Tibial nerve (tissue), 4 donors: ENCODE results near the gene PDE3B. TPM values are rescaled to one million over a fixed set of nuclear protein-coding genes. Genes with fewer than 3 reads are reported as not detected.
"Not testable (repeated sequence)": the region's sequence is repeated elsewhere in the genome, so short reads cannot be mapped to it uniquely, and the experiment has no call there.

Experiments used
- DNase-seq, 2 donors: peaks; one replicate each; pipeline ENCODE4 v3.0.0-alpha.2; 2019; ENCODE audit warnings: low spot score in 2 of 2
- H3K27ac ChIP-seq, 4 donors: fragments of 200-600 bp; sonication (generic) in 3 of 4; one replicate each; pipeline ENCODE4 v1.5.1; 2017 to 2019; ENCODE audit warnings: mild to moderate bottlenecking in 1 of 4
- H3K27me3 ChIP-seq, 2 donors: fragments of 200-600 bp; sonication (generic) in 1 of 2; one replicate each; pipeline versions ENCODE4 v1.5.1 to v1.6.0; 2017 to 2019
- H3K36me3 ChIP-seq, 3 donors: fragments of 200-600 bp; sonication (generic); one replicate each; pipeline ENCODE4 v1.5.1; 2018 to 2019
- H3K4me1 ChIP-seq, 4 donors: fragments of 200-600 bp; sonication (generic) in 3 of 4; one replicate each; pipeline ENCODE4 v1.5.1; 2017 to 2019
- H3K4me3 ChIP-seq, 4 donors: fragments of 200-600 bp; sonication (generic) in 3 of 4; one replicate each; pipeline ENCODE4 v1.5.1; 2017 to 2019; ENCODE audit warnings: mild to moderate bottlenecking in 1 of 4, moderate library complexity in 1 of 4
- H3K9me3 ChIP-seq, 4 donors: fragments of 200-600 bp; sonication (generic) in 3 of 4; one replicate each; pipeline ENCODE4 v1.5.1; 2017 to 2019
- EP300 ChIP-seq, 2 donors: sonication (generic); formaldehyde crosslinking; IDR thresholded peaks; one replicate each; pipeline ENCODE4 v1.6.1; 2017; ENCODE audit warnings: antibody characterized with exemption in 2 of 2, mild to moderate bottlenecking in 1 of 2
- POLR2A ChIP-seq, 2 donors: fragments of 450-650 bp; IDR thresholded peaks; one replicate each; pipeline ENCODE4 v1.6.1; 2017; ENCODE audit warnings: antibody characterized with exemption in 2 of 2, mild to moderate bottlenecking in 2 of 2, moderate library complexity in 2 of 2
- WGBS, 2 donors: methylation state at CpG; one replicate each; pipeline ENCODE4 v1.1.5; 2018; 5-methylcytosine and 5-hydroxymethylcytosine counted together
- total RNA-seq, 4 donors: library from RNA; depleted of rRNA; stranded (reverse); fragments of >200 nt; gene quantifications; one replicate each; pipeline ENCODE4 v1.1.0, GENCODE V29; 2016
- TF ChIP-seq, protein P1 (sequence below), 5 experiments: fragments of 200-600 bp in 3 of 5; fragments of 450-650 bp in 2 of 5; sonication (generic) in 3 of 5; IDR thresholded peaks; one replicate each; pipeline ENCODE4 v1.5.1; 2016 to 2019; ENCODE audit warnings: antibody characterized with exemption in 5 of 5, mild to moderate bottlenecking in 3 of 5, moderate library complexity in 2 of 5

The PDE3B gene
- total RNA-seq, 4 donors from 2014 or later: 15.3 to 39.9 (median 26.4) TPM

DNA sequence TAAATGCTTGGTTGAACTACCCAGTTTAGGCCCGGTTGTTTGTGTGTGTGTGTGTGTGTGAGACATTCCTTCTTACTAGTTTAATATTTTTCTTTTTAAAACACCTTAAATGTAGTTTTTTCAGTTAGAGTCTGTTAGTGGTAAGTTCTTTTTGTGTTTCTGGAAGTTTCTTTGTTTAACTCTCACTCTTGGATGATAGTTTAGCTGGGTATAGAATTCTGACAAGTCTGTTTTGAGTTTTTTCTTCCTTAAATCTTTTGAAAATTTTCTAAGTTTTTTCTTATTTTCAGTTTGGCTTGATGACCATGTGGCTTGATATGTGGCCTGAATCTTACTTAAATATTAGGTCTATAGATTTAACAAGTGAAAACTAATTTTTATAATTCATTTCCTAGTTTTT lies 60.1 kb downstream of the PDE3B start:
- TF ChIP-seq, protein P1, sequence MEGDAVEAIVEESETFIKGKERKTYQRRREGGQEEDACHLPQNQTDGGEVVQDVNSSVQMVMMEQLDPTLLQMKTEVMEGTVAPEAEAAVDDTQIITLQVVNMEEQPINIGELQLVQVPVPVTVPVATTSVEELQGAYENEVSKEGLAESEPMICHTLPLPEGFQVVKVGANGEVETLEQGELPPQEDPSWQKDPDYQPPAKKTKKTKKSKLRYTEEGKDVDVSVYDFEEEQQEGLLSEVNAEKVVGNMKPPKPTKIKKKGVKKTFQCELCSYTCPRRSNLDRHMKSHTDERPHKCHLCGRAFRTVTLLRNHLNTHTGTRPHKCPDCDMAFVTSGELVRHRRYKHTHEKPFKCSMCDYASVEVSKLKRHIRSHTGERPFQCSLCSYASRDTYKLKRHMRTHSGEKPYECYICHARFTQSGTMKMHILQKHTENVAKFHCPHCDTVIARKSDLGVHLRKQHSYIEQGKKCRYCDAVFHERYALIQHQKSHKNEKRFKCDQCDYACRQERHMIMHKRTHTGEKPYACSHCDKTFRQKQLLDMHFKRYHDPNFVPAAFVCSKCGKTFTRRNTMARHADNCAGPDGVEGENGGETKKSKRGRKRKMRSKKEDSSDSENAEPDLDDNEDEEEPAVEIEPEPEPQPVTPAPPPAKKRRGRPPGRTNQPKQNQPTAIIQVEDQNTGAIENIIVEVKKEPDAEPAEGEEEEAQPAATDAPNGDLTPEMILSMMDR (IDR thresholded peaks at IDR 0.05): no peak
- no peak for TF ChIP-seq EP300 (IDR thresholded peaks at IDR 0.05)
- TF ChIP-seq POLR2A (IDR thresholded peaks at IDR 0.05): no peak
- peaks cover 0 to 9% (median 2%) of the 10 kb centered on the region in 4 donors for H3K9me3 ChIP-seq

DNA sequence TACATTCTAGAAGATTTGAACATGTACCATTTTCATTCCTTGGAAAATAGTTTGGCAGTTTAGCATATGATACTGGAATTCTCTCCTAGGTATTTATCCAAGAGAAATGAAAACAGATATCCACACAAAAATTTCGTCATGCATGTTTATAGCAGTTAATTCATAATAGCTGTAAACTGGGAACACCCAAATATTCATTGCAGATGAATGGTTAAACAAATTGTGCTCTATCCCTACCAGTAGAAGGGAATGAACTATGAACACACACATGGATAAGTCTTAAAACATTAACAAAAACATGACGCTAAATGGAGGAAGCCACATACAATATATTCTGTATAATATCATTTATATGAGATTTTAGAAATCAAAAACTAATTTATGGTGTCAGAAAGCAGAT lies 61.5 kb downstream of the PDE3B start:
- Histone ChIP-seq H3K4me3 (no peak overlapping the region), H3K4me1 (no peaks in the 10 kb centered on the region), H3K27me3 (no peaks in the 10 kb centered on the region), H3K27ac (no peak overlapping the region), H3K9me3 (peaks cover 0 to 9% (median 2%) of the 10 kb centered on the region in 4 donors), H3K36me3 (no peaks in the 10 kb centered on the region)
- no peak for DNase-seq
- 86 to 90% methylated on average over 2 of the region's 2 CpGs for WGBS, 2 donors
- TF ChIP-seq POLR2A (IDR thresholded peaks at IDR 0.05) (no peak), EP300 (IDR thresholded peaks at IDR 0.05) (no peak)
- TF ChIP-seq, protein P1 (IDR thresholded peaks at IDR 0.05): no peak

More for the DNA sequence above, 60.1 kb downstream of the PDE3B start:
- Histone ChIP-seq H3K4me3 (no peak overlapping the region), H3K27ac (no peak overlapping the region), H3K27me3 (no peaks in the 10 kb centered on the region), H3K4me1 (no peaks in the 10 kb centered on the region), H3K36me3 (no peaks in the 10 kb centered on the region)
- DNase-seq: no peak
- 94 to 100% methylated on average over 1 of the region's 1 CpG for WGBS, 2 donors

DNA sequence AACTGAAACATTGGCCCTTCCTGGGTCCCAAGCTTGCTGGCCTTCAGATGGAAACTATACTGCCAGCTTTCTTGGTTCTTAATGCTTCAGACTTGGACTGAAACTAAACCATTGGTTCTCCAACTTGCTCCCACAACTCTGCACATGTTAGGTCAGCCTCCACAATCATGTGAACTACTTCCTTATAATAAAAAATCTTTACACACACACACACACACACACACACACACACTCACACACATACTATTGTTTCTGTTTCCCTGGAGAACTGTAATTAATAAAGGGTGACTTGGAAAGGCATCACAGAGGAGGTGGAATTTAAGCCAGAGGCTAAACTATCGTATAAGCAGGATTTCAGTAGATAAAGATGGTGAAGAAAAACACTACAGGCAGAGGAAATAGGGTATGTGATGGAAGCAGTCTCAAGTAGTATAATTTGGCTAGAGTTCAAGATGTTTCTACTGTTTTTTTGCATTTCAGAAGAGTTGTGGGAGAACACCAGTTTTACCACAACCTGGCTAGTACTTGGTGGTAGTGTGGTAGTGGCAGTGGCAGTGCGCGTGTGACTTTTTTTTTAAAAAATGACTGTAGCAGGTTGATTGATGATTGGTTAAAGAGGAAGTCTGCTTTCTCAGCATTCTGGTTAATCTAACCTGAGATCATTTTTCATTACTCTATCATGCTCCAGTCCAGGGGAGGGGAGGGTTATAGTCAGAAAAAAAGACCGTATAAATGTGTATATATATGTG lies 70.1 kb downstream of the PDE3B start:
- H3K36me3 ChIP-seq: no peaks in the 10 kb centered on the region
- TF ChIP-seq, protein P1 (IDR thresholded peaks at IDR 0.05): no peak
- no peak for TF ChIP-seq EP300 (IDR thresholded peaks at IDR 0.05)
- TF ChIP-seq POLR2A (IDR thresholded peaks at IDR 0.05): no peak
- H3K4me3 ChIP-seq: no peak overlapping the region
- H3K27ac ChIP-seq: no peak overlapping the region
- no peaks in the 10 kb centered on the region for H3K9me3 ChIP-seq
- WGBS, 2 donors: 64 to 75% methylated on average over 4 of the region's 4 CpGs
- H3K4me1 ChIP-seq: no peaks in the 10 kb centered on the region
- DNase-seq: no peak
- H3K27me3 ChIP-seq: no peaks in the 10 kb centered on the region

DNA sequence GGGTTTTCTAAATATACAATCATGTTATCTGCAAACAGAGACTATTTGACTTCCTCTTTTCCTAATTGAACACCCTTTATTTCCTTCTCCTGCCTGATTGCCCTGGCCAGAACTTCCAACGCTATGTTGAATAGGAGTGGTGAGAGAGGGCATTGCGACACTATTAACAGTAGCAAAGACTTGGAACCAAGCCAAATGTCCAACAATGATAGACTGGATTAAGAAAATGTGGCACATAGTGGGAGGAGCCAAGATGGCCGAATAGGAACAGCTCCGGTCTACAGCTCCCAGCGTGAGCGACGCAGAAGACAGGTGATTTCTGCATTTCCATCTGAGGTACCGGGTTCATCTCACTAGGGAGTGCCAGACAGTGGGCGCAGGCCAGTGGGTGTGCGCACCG lies 72.1 kb downstream of the PDE3B start:
- DNase-seq, H3K27me3 ChIP-seq, H3K9me3 ChIP-seq, H3K4me1 ChIP-seq, H3K27ac ChIP-seq, H3K4me3 ChIP-seq, H3K36me3 ChIP-seq: not testable (repeated sequence)
- WGBS, 2 donors: 81 to 85% methylated on average over 7 to 8 of the region's 11 CpGs

DNA sequence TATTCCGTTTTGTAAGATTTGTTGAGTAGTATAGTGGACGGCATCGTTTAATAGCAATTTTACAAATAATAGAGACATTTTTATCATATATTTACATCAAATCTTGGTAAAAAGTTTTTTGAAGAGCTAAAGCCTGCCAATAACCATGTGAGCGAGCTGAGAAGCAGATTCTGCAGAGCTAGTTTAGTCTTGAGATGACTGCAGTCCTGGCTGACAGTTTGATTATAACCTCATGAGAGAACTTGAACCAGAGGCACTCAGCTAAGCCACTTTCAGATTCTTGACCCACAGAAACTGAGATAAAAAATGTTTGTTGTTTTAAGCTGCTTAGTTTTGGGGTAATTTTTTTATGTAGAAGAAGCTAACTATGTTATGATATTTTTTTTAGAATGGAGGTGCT lies 78.9 kb downstream of the PDE3B start:
- H3K27ac ChIP-seq: no peak overlapping the region
- no peak overlapping the region for H3K4me3 ChIP-seq
- TF ChIP-seq POLR2A (IDR thresholded peaks at IDR 0.05): no peak
- TF ChIP-seq, protein P1 (IDR thresholded peaks at IDR 0.05): no peak
- TF ChIP-seq EP300 (IDR thresholded peaks at IDR 0.05): no peak

More for the DNA sequence above, 78.9 kb downstream of the PDE3B start:
- Histone ChIP-seq H3K36me3 (no peaks in the 10 kb centered on the region), H3K9me3 (no peaks in the 10 kb centered on the region), H3K4me1 (no peaks in the 10 kb centered on the region), H3K27me3 (no peaks in the 10 kb centered on the region)
- DNase-seq: no peak
- WGBS, 2 donors: 77 to 82% methylated on average over 4 of the region's 4 CpGs
